IPS-18a (cell line): Measurements from ENCODE around the gene GALNT18.

ENCODE experiments used
- H3K27ac ChIP-seq: one replicate; pipeline ENCODE4 v1.5.1; 2013; ENCODE audit warnings: low read length
- H3K27me3 ChIP-seq: one replicate; pipeline ENCODE4 v1.6.1; 2013; ENCODE audit warnings: mild to moderate bottlenecking, low read length; ENCODE audit not compliant: control insufficient read depth, insufficient read depth
- H3K36me3 ChIP-seq: one replicate; pipeline ENCODE4 v1.6.1; 2013; ENCODE audit warnings: low read depth, low read length; ENCODE audit not compliant: control insufficient read depth
- H3K4me1 ChIP-seq: one replicate; pipeline ENCODE4 v1.6.1; 2013; ENCODE audit warnings: low read depth, low read length; ENCODE audit not compliant: control insufficient read depth
- H3K4me3 ChIP-seq: one replicate; pipeline ENCODE4 v1.5.1; 2013; ENCODE audit warnings: low read length
- H3K9ac ChIP-seq: one replicate; pipeline ENCODE4 v1.6.1; 2013; ENCODE audit warnings: mild to moderate bottlenecking, low read length, moderate library complexity
- H3K9me3 ChIP-seq: one replicate; pipeline ENCODE4 v1.6.1; 2013; ENCODE audit warnings: low read depth, low read length; ENCODE audit not compliant: control insufficient read depth

The GALNT18 gene

DNA sequence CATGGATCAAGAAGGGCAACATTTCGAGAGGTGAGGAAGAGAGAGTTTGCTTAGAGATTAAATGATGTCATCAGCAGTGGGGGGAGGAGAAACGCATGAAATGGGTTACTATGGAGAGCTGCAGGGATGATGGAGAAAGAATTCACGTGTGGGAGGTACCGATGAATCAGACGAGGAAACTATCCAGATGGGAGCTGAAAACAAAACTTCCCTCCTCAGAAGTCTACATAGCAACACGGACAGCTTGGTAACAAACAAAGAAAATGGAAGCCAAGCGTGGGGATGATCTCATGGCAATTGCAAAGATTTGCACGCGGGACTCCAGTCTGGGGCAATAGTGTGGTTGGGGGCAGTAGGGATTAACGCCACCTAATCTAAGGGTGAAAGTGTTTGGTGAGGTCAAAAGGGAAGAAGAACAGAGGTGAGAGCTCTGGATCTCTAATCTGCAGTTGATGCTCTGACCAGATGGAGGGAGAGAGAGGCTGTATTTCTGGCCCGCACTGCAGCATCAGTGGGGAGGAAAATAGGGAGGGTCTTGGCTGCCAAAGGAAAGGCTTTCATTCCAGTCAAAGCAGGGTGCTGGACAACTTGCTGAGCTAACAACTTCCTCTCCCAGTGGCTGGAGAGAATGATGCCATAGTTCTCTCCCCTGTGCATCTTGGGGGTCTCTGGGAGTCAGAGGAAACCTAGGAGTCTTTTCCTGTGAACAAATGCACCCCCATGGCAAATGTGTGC, 225.3 kb downstream of the GALNT18 start:
- Histone ChIP-seq H3K4me3 (no peak overlapping the region), H3K27ac (no peak overlapping the region), H3K4me1 (no peaks in the 10 kb centered on the region), H3K9me3 (no peaks in the 10 kb centered on the region), H3K27me3 (no peaks in the 10 kb centered on the region), H3K9ac (no peak overlapping the region), H3K36me3 (no peaks in the 10 kb centered on the region)

DNA sequence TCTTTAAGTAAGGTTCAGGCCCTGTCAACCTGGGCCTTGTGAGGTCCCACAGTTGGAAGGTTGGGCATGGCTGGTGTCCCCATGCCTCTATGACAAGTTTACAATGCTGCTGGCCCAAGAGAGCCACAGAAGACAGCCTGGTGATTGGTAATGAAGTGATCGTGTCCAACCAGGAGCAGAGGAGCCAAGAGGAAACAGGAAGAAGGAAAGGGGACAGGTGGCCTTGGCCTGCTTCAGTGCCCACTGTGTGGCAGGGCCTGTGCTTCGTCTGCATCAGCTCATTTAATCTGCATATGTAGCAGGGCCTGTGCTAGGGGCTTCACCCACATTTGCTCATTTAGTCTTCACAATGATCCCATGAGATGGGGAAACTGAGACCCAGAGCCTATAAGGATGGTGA, 226.7 kb downstream of the GALNT18 start:
- H3K36me3 ChIP-seq: no peaks in the 10 kb centered on the region
- H3K9me3 ChIP-seq: no peaks in the 10 kb centered on the region
- no peak overlapping the region for H3K27ac ChIP-seq
- no peaks in the 10 kb centered on the region for H3K4me1 ChIP-seq
- H3K27me3 ChIP-seq: no peaks in the 10 kb centered on the region
- H3K4me3 ChIP-seq: no peak overlapping the region
- H3K9ac ChIP-seq: no peak overlapping the region

DNA sequence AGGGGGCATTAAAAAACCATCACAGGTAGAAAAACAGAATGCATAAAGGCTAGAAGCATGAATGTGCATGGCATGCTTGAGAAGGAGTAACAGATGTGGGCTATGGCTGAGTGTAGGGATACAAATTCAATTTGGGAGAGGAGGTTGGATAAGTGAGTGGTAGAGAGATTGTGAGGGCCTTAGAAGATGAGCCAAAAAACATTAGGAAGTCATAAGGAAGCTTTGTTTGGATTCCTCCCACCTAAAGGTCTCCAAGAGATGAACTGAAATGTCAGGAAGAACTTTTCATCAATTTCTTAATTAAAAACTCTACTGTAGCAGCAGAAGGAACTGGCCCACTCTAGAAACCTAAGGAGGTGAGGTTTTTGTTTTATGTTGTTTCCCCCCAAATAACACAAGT, 227.6 kb downstream of the GALNT18 start:
- no peaks in the 10 kb centered on the region for H3K4me1 ChIP-seq
- H3K27me3 ChIP-seq: no peaks in the 10 kb centered on the region
- H3K27ac ChIP-seq: no peak overlapping the region
- no peak overlapping the region for H3K9ac ChIP-seq
- H3K36me3 ChIP-seq: no peaks in the 10 kb centered on the region
- no peaks in the 10 kb centered on the region for H3K9me3 ChIP-seq
- no peak overlapping the region for H3K4me3 ChIP-seq

- Histone ChIP-seq H3K9me3 (no peaks in the 10 kb centered on the region), H3K4me1 (peaks cover 7% of the 10 kb centered on the region), H3K36me3 (no peaks in the 10 kb centered on the region), H3K27ac (no peak overlapping the region), H3K27me3 (no peaks in the 10 kb centered on the region), H3K9ac (no peak overlapping the region), H3K4me3 (no peak overlapping the region)
Measured at GRCh38 chr11:11391796-11392463, 229.9 kb downstream of the GALNT18 start.

DNA sequence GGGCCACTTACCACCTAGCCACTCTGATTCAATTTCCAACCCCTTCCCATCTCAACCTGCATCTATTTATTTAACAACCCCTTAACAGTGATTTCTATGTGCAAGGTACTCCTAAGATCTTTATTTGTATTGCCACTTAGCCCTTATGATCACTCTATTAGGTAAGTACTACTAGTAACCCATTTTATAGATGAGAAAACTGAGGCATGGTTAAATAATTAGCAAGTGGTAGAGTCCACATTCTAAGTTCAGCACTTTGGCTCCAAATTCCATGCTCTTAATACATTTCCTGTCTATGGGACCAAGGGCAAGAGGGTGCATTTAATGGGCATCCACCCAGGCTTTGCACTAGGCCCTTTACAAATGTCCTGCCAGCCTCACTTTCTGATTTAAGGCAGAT, 230.6 kb downstream of the GALNT18 start:
- Histone ChIP-seq H3K9me3 (no peaks in the 10 kb centered on the region), H3K9ac (no peak overlapping the region), H3K4me1 (peaks cover 9% of the 10 kb centered on the region), H3K27me3 (no peaks in the 10 kb centered on the region), H3K27ac (no peak overlapping the region), H3K36me3 (no peaks in the 10 kb centered on the region), H3K4me3 (no peak overlapping the region)

- no peak overlapping the region for H3K27ac ChIP-seq
- H3K4me3 ChIP-seq: no peak overlapping the region
- H3K27me3 ChIP-seq: no peaks in the 10 kb centered on the region
- H3K4me1 ChIP-seq: peaks cover 9% of the 10 kb centered on the region
- H3K36me3 ChIP-seq: no peaks in the 10 kb centered on the region
- H3K9ac ChIP-seq: no peak overlapping the region
- no peaks in the 10 kb centered on the region for H3K9me3 ChIP-seq
Measured at GRCh38 chr11:11390068-11390771, 231.6 kb downstream of the GALNT18 start.

GRCh38 chr11:11389238-11389637, 232.6 kb downstream of the GALNT18 start:
- Histone ChIP-seq H3K4me1 (peaks cover 9% of the 10 kb centered on the region), H3K36me3 (no peaks in the 10 kb centered on the region), H3K9me3 (no peaks in the 10 kb centered on the region), H3K9ac (no peak overlapping the region), H3K27me3 (no peaks in the 10 kb centered on the region), H3K27ac (no peak overlapping the region), H3K4me3 (no peak overlapping the region)

- no peaks in the 10 kb centered on the region for H3K9me3 ChIP-seq
- H3K4me1 ChIP-seq: peaks cover 9% of the 10 kb centered on the region
- H3K27ac ChIP-seq: no peak overlapping the region
- no peaks in the 10 kb centered on the region for H3K36me3 ChIP-seq
- no peak overlapping the region for H3K9ac ChIP-seq
- no peaks in the 10 kb centered on the region for H3K27me3 ChIP-seq
- H3K4me3 ChIP-seq: no peak overlapping the region
Measured at GRCh38 chr11:11387622-11388305, 234.0 kb downstream of the GALNT18 start.

GRCh38 chr11:11387207-11387606, 234.6 kb downstream of the GALNT18 start:
- Histone ChIP-seq H3K9me3 (no peaks in the 10 kb centered on the region), H3K27ac (no peak overlapping the region), H3K9ac (no peak overlapping the region), H3K36me3 (no peaks in the 10 kb centered on the region), H3K4me1 (peaks cover 9% of the 10 kb centered on the region), H3K27me3 (no peaks in the 10 kb centered on the region), H3K4me3 (no peak overlapping the region)

- Histone ChIP-seq H3K36me3 (no peaks in the 10 kb centered on the region), H3K27me3 (no peaks in the 10 kb centered on the region)
Measured at GRCh38 chr11:11384829-11385228, 237.0 kb downstream of the GALNT18 start.

GRCh38 chr11:11383995-11384394, 237.8 kb downstream of the GALNT18 start:
- no peaks in the 10 kb centered on the region for H3K9me3 ChIP-seq
- H3K27ac ChIP-seq: no peak overlapping the region
- peaks cover 9% of the 10 kb centered on the region for H3K4me1 ChIP-seq
- H3K27me3 ChIP-seq: no peaks in the 10 kb centered on the region
- H3K4me3 ChIP-seq: no peak overlapping the region
- no peaks in the 10 kb centered on the region for H3K36me3 ChIP-seq
- H3K9ac ChIP-seq: no peak overlapping the region

More at GRCh38 chr11:11384829-11385228, 237.0 kb downstream of the GALNT18 start:
- no peak overlapping the region for H3K27ac ChIP-seq
- H3K9me3 ChIP-seq: no peaks in the 10 kb centered on the region
- no peak overlapping the region for H3K4me3 ChIP-seq
- no peak overlapping the region for H3K9ac ChIP-seq
- H3K4me1 ChIP-seq: peaks cover 9% of the 10 kb centered on the region
